ENCODE measurements around the gene FOXD1. TPM values are rescaled to one million over a fixed set of nuclear protein-coding genes. Genes with fewer than 3 reads are reported as not detected.
"Not testable (repeated sequence)": the region's sequence is repeated elsewhere in the genome, so short reads cannot be mapped to it uniquely, and the experiment has no call there.

FOXD1 gene
- polyA plus RNA-seq, 1 donor (not counting 4 experiments of a cell fraction or from before 2014, with no cell fraction given) = 7.0 TPM

GRCh38 chr5:73488806-73489205, 40.2 kb upstream of the FOXD1 start:
- Histone ChIP-seq H3K4me2 (ENCODE audit: control insufficient read depth, extremely low read depth, insufficient read depth, low read depth, low read length) (no peak overlapping the region), H3K9me1 (ENCODE audit: control insufficient read depth, extremely low read depth, insufficient read depth, low read length) (no peaks in the 10 kb centered on the region)
- dilution Hi-C loops (cut with MboI; ENCODE audit: extremely low pct_ligation_motif_present, low sequenced_read_pairs) = no loop called here

GRCh38 chr5:73487815-73488214, 39.2 kb upstream of the FOXD1 start:
- no peak for TF ChIP-seq EZH2 (IDR thresholded peaks at IDR 0.05; ENCODE audit: low read length)
- TF ChIP-seq CTCF (optimal IDR thresholded peaks at IDR 0.05 in 1 of 3, IDR thresholded peaks at IDR 0.05 in 1 of 3, conservative IDR thresholded peaks at IDR 0.05 in 1 of 3; ENCODE audit: extremely low read depth in 1 of 3, insufficient read depth in 2 of 3, low read length in 3 of 3) = no peak
- Histone ChIP-seq H3K4me1 (ENCODE audit: control insufficient read depth, extremely low read depth, insufficient read depth, low read length) (no peaks in the 10 kb centered on the region), H3K79me2 (ENCODE audit: control insufficient read depth, insufficient read depth, low read length) (no peaks in the 10 kb centered on the region), H4K20me1 (ENCODE audit: control insufficient read depth, extremely low read depth, insufficient read depth, low read length) (no peaks in the 10 kb centered on the region), H3K9me3 (ENCODE audit: control insufficient read depth, low read depth, low read length) (no peaks in the 10 kb centered on the region), H3K4me2 (ENCODE audit: control insufficient read depth, extremely low read depth, insufficient read depth, low read depth, low read length) (no peak overlapping the region), H3K9ac (ENCODE audit: control insufficient read depth, extremely low read depth, insufficient read depth, low read length) (no peak overlapping the region), H3K9me1 (ENCODE audit: control insufficient read depth, extremely low read depth, insufficient read depth, low read length) (no peaks in the 10 kb centered on the region), H3K27ac (ENCODE audit: control insufficient read depth, insufficient read depth, low read length) (no peak overlapping the region), H2AFZ (ENCODE audit: control insufficient read depth, low read length) (no peak overlapping the region), H3K36me3 (ENCODE audit: control insufficient read depth in 2 of 2, extremely low read depth in 1 of 2, insufficient read depth in 2 of 2, low read length in 2 of 2) (no peaks in the 10 kb centered on the region), H3K27me3 (ENCODE audit: control insufficient read depth, extremely low read depth, insufficient read depth, low read length) (no peaks in the 10 kb centered on the region), H3K4me3 (ENCODE audit: control insufficient read depth in 2 of 3, extremely low read depth in 1 of 3, insufficient read depth in 2 of 3, low read depth in 1 of 3, low read length in 3 of 3) (no peak overlapping the region)
- dilution Hi-C loops (cut with MboI; ENCODE audit: extremely low pct_ligation_motif_present, low sequenced_read_pairs) = no loop called here
- no peak for DNase-seq (ENCODE audit: low read depth, low spot score)
- no peak for FAIRE-seq

More at GRCh38 chr5:73488806-73489205, 40.2 kb upstream of the FOXD1 start:
- Histone ChIP-seq H3K27ac (ENCODE audit: control insufficient read depth, insufficient read depth, low read length) (no peak overlapping the region), H3K79me2 (ENCODE audit: control insufficient read depth, insufficient read depth, low read length) (no peaks in the 10 kb centered on the region), H3K4me3 (ENCODE audit: control insufficient read depth in 2 of 3, extremely low read depth in 1 of 3, insufficient read depth in 2 of 3, low read depth in 1 of 3, low read length in 3 of 3) (no peak overlapping the region), H3K4me1 (ENCODE audit: control insufficient read depth, extremely low read depth, insufficient read depth, low read length) (no peaks in the 10 kb centered on the region), H3K36me3 (ENCODE audit: control insufficient read depth in 2 of 2, extremely low read depth in 1 of 2, insufficient read depth in 2 of 2, low read length in 2 of 2) (no peaks in the 10 kb centered on the region), H2AFZ (ENCODE audit: control insufficient read depth, low read length) (no peak overlapping the region), H3K27me3 (ENCODE audit: control insufficient read depth, extremely low read depth, insufficient read depth, low read length) (no peaks in the 10 kb centered on the region), H4K20me1 (ENCODE audit: control insufficient read depth, extremely low read depth, insufficient read depth, low read length) (no peaks in the 10 kb centered on the region), H3K9ac (ENCODE audit: control insufficient read depth, extremely low read depth, insufficient read depth, low read length) (no peak overlapping the region), H3K9me3 (ENCODE audit: control insufficient read depth, low read depth, low read length) (no peaks in the 10 kb centered on the region)
- TF ChIP-seq EZH2 (IDR thresholded peaks at IDR 0.05; ENCODE audit: low read length) (no peak), CTCF (optimal IDR thresholded peaks at IDR 0.05 in 1 of 3, IDR thresholded peaks at IDR 0.05 in 1 of 3, conservative IDR thresholded peaks at IDR 0.05 in 1 of 3; ENCODE audit: extremely low read depth in 1 of 3, insufficient read depth in 2 of 3, low read length in 3 of 3) (no peak)
- no peak for FAIRE-seq
- DNase-seq (ENCODE audit: low read depth, low spot score) = no peak

- H3K9me1 ChIP-seq (ENCODE audit: control insufficient read depth, extremely low read depth, insufficient read depth, low read length); H3K36me3 ChIP-seq (ENCODE audit: control insufficient read depth in 2 of 2, extremely low read depth in 1 of 2, insufficient read depth in 2 of 2, low read length in 2 of 2); H3K27ac ChIP-seq (ENCODE audit: control insufficient read depth, insufficient read depth, low read length); DNase-seq (ENCODE audit: low read depth, low spot score); H3K4me2 ChIP-seq (ENCODE audit: control insufficient read depth, extremely low read depth, insufficient read depth, low read depth, low read length); FAIRE-seq; H4K20me1 ChIP-seq (ENCODE audit: control insufficient read depth, extremely low read depth, insufficient read depth, low read length); H3K27me3 ChIP-seq (ENCODE audit: control insufficient read depth, extremely low read depth, insufficient read depth, low read length); H3K4me3 ChIP-seq (ENCODE audit: control insufficient read depth in 2 of 3, extremely low read depth in 1 of 3, insufficient read depth in 2 of 3, low read depth in 1 of 3, low read length in 3 of 3); H2AFZ ChIP-seq (ENCODE audit: control insufficient read depth, low read length); H3K79me2 ChIP-seq (ENCODE audit: control insufficient read depth, insufficient read depth, low read length); H3K9ac ChIP-seq (ENCODE audit: control insufficient read depth, extremely low read depth, insufficient read depth, low read length); H3K9me3 ChIP-seq (ENCODE audit: control insufficient read depth, low read depth, low read length); dilution Hi-C loops (cut with MboI; ENCODE audit: extremely low pct_ligation_motif_present, low sequenced_read_pairs); H3K4me1 ChIP-seq (ENCODE audit: control insufficient read depth, extremely low read depth, insufficient read depth, low read length): not testable (repeated sequence)
Measured at GRCh38 chr5:73487257-73487656, 38.7 kb upstream of the FOXD1 start.

Measured in keratinocyte (primary cell).